HG03354 (cell line): ENCODE measurements around the gene SCAPER.
A peak's percentile ranks its signal among the peaks of the same experiment; 100 is the strongest.
"Not testable (repeated sequence)": the region's sequence is repeated elsewhere in the genome, so short reads cannot be mapped to it uniquely, and the experiment has no call there.

Experiments used
- ATAC-seq: cut with Tn5 transposase; IDR thresholded peaks from one replicate; pipeline ENCODE4 v1.9.1; 2021; ENCODE audit warnings: mild to moderate bottlenecking; ENCODE audit not compliant: unreplicated experiment, poor library complexity, severe bottlenecking

SCAPER gene

DNA sequence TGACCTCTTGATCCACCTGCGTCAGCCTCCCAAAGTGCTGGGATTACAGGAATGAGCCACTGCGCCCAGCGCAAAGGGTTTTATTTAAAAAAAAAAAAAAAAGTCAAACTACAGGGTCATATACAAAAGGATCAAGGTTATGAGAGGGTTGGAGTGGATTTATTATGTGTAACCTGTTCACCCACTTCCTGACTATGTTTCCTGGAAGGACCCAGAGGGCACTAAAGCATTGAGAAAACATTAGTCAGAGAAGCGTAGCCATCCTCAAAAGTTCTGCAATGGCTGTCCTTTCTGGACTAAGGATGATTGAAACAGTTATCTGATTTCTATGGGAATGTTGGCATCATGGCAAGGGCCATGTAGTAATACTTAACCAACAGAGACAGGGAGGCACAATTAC lies 7.3 kb upstream of the SCAPER start:
- no peak for ATAC-seq

- no peak for ATAC-seq
These were observed 715 bp upstream of the SCAPER start for GRCh38 chr15:76905855-76906254.

DNA sequence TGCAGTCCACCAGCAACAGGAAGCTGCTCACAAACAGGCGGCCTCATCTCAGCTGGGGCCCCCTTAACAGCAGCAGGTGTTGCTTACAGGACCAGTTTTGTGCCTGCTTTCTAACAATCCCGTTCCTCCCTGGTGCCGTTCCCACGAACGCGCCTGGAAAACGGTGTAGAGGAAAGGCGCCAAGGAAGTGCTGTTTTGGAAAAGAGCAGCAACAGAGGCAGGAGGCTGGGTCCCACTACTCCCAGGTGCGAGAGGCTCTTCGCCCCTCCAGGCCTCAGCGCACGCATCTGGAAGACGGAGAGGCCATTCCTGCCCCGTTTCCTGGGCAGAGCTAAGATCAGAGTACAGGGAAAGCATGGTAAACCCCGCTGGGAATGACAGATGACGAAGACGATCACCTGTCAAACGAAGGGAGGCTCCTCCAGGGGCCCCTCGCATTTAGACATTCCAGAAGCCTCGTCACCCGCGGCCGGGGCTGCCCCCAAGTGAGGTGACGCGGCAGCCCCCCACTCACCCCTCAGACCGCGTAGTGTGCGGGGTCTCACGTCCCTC lies 603 bp downstream of the SCAPER start:
- peak; percentile 20 for ATAC-seq

DNA sequence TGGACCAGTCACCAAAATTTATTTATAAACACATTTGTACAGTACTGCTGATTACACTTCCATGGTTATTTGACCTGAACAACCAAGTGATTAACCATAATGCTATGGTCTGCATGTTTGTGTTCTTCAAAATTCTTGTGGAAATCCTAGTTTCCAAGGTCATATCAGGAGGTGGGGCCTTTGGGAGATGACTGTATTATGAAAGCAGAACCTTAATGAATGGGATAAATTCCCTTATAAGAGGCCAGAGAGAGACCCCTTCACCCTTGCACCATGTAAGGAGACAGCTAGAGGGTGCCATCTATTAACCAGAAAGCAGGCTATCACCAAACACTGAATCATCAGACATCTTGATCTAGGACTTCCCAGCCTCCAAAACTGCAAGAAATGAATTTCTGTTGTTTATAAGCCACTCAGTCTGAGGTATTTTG lies 1.9 kb downstream of the SCAPER start:
- no peak for ATAC-seq

DNA sequence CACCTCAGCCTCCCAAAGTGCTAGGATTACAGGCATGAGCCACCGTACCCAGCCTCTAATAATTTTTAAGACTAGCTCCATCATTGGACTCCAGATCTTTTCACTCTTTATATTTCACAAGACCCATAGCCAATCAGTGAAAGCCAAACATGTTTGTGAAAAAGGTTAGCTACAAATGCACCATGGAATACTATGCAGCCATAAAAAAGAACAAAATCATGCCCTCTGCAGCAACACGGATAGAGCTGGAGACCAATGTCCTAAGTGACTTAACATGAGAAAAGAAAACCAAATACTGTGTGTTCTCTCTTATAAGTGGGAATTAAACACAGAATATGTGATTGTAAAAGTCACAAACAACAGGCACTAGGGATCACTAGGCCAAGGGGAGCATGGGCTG lies 3.2 kb downstream of the SCAPER start:
- ATAC-seq: no peak

GRCh38 chr15:76899931-76900310 lies 5.2 kb downstream of the SCAPER start:
- ATAC-seq: not testable (repeated sequence)

DNA sequence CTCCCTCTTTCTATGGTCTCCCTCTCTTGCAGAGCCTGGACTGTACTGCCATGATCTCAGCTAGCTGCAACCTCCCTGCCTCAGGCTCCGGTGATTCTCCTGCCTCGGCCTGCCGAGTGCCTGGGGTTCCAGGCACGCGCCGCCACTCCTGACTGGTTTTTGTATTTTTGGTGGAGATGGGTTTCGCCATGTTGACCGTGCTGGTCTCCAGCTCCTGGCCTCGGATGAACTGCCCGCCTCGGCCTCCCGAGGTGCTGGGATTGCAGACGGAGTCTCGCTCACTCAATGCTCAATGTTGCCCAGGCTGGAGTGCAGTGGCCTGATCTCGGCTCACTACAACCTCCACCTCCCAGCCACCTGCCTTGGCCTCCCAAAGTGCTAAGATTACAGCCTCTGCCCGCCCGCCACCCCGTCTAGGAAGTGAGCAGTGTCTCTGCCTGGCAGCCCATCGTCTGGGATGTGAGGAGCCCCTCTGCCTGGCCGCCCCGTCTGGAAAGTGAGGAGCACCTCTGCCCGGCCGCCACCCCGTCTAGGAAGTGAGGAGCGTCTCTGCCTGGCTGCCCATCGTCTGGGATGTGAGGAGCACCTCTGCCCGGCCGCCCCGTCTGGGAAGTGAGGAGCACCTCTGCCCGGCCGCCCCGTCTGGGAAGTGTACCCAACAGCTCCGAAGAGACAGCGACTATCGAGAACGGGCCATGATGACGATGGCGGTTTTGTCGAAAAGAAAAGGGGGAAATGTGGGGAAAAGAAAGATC lies 5.8 kb downstream of the SCAPER start:
- not testable (repeated sequence) for ATAC-seq

- ATAC-seq: no peak
These were observed 7.0 kb downstream of the SCAPER start for GRCh38 chr15:76898102-76898501.

DNA sequence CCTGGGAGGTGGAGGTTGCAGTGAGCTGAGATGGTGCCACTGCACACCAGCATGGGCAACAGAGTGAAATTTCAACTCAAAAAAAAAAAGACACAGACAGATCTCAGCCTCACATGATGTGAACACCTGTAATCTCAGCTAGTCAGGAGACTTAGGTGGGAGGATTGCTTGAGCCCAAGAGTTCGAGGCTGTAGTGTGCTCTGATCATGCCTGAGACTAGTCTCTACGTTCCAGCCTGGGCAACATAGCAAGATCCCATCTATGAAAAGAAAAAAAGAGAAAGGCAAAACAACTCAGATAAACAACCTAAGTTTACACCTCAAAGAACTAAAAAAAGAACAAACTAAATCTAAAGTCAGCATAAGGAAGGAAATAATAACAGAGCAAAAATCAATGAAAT lies 11.0 kb downstream of the SCAPER start:
- ATAC-seq: no peak

DNA sequence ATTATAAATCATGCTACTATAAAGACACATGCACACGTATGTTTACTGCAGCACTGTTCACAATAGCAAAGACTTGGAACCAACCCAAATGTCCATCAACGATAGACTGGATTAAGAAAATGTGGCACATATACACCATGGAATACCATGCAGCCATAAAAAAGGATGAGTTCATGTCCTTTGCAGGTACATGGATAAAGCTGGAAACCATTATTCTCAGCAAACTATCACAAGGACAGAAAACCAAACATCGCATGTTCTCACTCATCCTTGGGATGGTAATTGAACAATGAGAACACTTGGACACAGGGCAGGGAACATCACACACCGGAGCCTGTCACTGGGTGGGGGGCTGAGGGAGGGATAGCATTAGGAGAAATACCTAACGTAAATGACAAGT lies 12.3 kb downstream of the SCAPER start:
- ATAC-seq: not testable (repeated sequence)

- not testable (repeated sequence) for ATAC-seq
These were observed 17.6 kb downstream of the SCAPER start for GRCh38 chr15:76887280-76888141.

GRCh38 chr15:76885212-76885611 lies 19.9 kb downstream of the SCAPER start:
- no peak for ATAC-seq

GRCh38 chr15:76875911-76876310 lies 29.2 kb downstream of the SCAPER start:
- ATAC-seq: no peak

DNA sequence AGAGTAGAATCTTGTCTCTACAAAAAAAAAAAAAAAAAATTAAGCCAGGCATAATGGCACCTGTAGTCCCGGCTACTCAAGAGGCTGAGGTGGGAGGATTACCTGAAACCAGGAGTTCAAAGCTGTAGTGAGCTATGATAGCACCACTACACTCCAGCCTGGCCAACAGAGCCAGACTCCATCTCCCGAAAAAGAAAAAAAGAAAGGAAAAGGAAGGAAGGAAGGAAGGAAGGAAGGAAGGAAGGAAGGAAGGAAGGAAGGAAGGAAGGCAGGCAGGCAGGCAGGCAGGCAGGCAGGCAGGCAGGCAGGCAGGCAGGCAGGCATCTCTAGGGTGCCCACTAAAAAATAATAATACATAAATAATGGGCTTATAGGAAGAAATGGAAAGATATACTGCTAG lies 32.1 kb downstream of the SCAPER start:
- ATAC-seq: not testable (repeated sequence)

- ATAC-seq: no peak
These were observed 33.2 kb downstream of the SCAPER start for GRCh38 chr15:76871930-76872329.

- ATAC-seq: no peak
These were observed 36.4 kb downstream of the SCAPER start for GRCh38 chr15:76868740-76869139.

GRCh38 chr15:76866716-76867321 lies 38.3 kb downstream of the SCAPER start:
- ATAC-seq: no peak

GRCh38 chr15:76866008-76866407 lies 39.1 kb downstream of the SCAPER start:
- ATAC-seq: no peak

- no peak for ATAC-seq
These were observed 39.6 kb downstream of the SCAPER start for GRCh38 chr15:76865548-76865991.

DNA sequence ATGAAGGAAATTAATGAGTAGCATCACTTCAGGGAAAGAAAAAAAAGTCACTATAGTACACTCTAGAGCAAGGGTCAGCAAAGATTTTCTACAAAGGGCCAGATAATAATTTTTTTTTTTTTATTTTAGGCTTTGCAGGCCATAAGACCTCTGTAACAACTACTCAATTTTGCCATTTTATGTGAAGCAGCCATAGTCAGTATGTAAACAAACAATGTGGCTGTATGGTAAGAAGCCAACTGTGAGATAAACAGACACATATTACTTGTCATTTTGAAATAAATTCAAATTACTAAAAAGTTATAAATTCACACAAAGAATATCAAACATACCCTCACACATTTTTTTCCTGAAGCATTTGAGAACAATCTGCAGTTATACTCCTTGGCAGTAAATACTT lies 40.6 kb downstream of the SCAPER start:
- ATAC-seq: no peak
